ENCODE data around the gene GPR78.

The GPR78 gene

DNA sequence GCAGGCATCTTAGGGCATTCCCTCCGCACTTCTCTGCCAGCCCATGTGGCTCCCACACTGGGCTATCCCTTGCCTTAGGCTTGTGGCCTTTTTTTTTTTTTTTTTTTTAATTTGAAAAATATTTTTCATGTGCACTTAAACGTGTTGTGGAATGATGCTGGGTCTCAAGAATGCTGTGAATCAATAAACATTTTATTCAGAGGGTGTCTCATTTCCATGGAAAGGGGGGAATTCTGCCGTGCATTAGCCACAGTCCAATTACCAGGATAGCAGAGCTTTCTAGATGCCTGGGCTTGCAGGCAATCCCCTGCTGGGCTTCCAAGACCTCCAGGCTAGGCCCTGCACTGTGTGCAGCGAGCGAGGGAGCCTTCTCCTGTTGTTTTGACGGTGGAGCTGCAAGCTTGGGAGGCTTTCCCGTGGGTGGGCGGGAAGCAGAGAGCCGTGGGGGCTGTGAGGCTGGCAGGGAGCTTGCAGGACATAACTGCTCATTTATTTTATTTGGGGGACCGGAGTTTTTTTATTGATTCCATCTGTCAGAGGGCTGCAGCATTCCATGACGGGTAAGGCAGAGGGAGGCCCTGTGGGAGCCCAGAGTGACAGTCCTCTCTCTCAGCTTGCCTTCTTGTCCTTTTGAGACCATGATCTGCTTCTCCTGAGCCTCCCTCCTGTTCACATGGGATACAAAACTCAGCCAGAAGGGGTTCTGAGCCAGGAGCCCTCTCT is 9.8 kb downstream of the GPR78 start:
- TF ChIP-seq, protein P1, sequence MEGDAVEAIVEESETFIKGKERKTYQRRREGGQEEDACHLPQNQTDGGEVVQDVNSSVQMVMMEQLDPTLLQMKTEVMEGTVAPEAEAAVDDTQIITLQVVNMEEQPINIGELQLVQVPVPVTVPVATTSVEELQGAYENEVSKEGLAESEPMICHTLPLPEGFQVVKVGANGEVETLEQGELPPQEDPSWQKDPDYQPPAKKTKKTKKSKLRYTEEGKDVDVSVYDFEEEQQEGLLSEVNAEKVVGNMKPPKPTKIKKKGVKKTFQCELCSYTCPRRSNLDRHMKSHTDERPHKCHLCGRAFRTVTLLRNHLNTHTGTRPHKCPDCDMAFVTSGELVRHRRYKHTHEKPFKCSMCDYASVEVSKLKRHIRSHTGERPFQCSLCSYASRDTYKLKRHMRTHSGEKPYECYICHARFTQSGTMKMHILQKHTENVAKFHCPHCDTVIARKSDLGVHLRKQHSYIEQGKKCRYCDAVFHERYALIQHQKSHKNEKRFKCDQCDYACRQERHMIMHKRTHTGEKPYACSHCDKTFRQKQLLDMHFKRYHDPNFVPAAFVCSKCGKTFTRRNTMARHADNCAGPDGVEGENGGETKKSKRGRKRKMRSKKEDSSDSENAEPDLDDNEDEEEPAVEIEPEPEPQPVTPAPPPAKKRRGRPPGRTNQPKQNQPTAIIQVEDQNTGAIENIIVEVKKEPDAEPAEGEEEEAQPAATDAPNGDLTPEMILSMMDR (IDR thresholded peaks at IDR 0.05; ENCODE audit: insufficient read depth, low read depth, low read length, missing control alignments) = no peak
- H3K4me3 ChIP-seq (ENCODE audit: low read length) = no peak overlapping the region
- no peak for DNase-seq (ENCODE audit: low read depth)

DNA sequence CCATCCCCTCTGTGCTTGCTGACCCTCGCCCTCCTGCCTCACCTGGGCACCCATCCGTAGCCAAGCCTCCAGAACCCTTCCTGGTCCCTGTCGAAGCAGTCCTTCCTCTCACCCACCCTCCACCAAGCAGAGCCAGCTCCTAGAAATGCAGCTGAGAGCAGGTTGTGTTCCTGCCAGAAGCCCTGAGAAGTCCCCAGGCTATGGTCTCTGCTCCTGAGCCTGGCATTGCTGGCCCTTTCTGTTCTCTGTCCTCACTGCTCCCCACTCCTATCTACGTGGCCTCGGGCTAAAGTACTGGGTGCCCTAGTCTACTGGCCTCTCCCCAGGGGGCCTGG is 10.3 kb downstream of the GPR78 start:
- TF ChIP-seq, protein P1 (IDR thresholded peaks at IDR 0.05; ENCODE audit: insufficient read depth, low read depth, low read length, missing control alignments) = no peak
- no peak overlapping the region for H3K4me3 ChIP-seq (ENCODE audit: low read length)
- DNase-seq (ENCODE audit: low read depth) = no peak

DNA sequence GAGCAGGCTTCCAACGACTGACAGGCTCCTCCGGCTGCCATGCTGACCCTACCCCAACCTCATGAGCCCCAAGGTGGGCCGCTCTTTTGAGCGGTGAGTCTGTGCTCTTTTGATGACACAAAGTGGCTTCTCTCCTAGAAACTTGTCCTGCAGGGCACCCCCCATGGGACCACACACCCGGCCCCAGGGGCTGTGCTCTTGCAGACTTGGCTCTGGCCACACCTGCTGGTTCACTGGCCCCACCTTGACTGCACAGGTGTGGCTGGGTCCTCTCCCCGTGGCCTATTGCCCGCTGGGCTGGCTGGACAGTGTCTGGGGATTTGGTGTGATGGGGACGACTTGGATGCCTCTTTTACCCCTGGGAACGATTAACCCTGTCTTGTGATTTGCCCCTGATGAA is 10.9 kb downstream of the GPR78 start:
- no peak for DNase-seq (ENCODE audit: low read depth)
- H3K4me3 ChIP-seq (ENCODE audit: low read length) = no peak overlapping the region
- TF ChIP-seq, protein P1 (IDR thresholded peaks at IDR 0.05; ENCODE audit: insufficient read depth, low read depth, low read length, missing control alignments) = no peak

DNA sequence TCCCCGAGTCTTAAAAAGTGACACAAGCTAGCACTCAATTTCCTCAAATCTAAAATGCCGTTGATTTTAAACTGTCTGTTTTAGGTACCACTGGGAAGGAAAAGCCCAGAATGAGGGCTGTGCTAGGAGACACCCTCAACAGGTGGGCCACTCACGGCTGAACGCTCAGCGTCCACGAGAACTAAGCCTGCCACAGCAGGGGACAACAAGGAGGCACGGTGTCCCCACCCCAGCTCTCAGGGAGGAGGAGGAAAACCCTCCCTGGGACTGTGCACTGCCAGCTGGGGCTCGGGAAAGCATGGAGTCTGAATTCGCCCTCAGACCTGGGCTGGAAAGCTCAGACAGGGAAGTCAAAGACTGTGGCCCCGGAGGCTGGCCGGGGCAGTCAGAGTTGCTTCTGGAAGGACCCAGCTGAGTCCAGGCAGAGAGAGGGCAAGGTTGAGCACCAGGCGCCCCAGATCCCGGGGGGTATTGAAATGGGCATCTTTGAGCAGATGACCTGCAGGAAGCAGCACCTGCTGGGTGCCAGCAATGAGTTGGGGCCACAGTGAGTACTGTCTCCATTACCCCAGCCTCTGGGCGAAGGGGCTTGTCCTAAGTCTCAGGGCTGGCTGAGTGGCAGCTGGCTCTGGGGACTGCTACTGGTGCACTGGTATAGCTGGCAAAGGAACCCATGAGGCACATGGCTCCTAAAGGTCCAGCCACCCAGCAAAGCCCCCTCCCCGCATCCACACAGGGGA is 11.6 kb downstream of the GPR78 start:
- TF ChIP-seq, protein P1 (IDR thresholded peaks at IDR 0.05; ENCODE audit: insufficient read depth, low read depth, low read length, missing control alignments) = no peak

DNA sequence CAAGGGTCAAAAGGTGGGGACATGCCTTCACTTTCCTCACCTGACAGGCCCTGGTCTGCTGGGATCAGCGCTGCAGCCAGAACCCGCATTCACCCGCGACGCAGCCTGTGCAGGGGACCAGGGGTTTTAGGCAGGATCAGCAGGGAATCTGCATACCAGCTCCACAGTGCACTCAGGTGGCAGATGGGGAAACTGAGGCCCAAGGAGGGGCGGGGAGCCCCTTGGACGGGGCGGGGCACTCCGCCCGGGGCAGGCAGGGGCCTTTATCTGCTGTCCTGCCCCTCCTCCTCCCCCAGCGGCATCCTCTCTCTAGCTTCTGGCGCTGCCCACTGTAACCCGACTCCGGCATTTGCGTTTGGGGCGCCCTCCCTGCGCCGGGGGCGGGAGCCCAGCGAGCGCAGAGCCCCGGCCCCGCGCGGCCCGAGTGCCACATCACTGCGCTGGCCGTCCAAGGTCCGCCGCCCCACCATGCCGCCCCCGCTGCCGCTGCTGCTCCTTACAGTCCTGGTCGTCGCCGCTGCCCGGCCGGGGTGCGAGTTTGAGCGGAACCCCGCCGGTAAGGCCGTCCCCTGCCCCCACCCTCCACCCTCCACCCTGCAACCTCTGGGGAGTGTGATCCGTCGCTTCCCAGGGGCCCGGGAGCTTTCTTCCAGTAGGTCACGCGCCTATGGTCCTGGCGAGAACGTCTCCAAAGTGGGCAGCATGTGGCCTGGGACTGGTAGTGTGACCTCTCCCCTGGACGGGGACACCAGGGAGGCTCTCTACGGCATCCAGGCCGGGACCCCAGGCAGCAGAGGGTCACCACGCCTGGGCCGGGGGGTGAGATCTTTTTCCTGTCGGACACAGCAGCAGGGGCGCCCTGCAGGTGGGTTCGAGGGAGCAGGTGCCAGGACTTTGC is 12.4 kb downstream of the GPR78 start, which contains the start of gene CPZ:
TSS of gene CPZ (plus strand) at position 400 of the 898 bp plus-strand sequence. CDS start at position 469, 69 bp downstream.
- no peak for DNase-seq (ENCODE audit: low read depth)
- TF ChIP-seq, protein P1 (IDR thresholded peaks at IDR 0.05; ENCODE audit: insufficient read depth, low read depth, low read length, missing control alignments) = no peak
- no peak within 1 kb of the TSS for H3K4me3 ChIP-seq (ENCODE audit: low read length)

More for the DNA sequence above, 11.6 kb downstream of the GPR78 start:
- H3K4me3 ChIP-seq (ENCODE audit: low read length) = no peak overlapping the region
- no peak for DNase-seq (ENCODE audit: low read depth)

DNA sequence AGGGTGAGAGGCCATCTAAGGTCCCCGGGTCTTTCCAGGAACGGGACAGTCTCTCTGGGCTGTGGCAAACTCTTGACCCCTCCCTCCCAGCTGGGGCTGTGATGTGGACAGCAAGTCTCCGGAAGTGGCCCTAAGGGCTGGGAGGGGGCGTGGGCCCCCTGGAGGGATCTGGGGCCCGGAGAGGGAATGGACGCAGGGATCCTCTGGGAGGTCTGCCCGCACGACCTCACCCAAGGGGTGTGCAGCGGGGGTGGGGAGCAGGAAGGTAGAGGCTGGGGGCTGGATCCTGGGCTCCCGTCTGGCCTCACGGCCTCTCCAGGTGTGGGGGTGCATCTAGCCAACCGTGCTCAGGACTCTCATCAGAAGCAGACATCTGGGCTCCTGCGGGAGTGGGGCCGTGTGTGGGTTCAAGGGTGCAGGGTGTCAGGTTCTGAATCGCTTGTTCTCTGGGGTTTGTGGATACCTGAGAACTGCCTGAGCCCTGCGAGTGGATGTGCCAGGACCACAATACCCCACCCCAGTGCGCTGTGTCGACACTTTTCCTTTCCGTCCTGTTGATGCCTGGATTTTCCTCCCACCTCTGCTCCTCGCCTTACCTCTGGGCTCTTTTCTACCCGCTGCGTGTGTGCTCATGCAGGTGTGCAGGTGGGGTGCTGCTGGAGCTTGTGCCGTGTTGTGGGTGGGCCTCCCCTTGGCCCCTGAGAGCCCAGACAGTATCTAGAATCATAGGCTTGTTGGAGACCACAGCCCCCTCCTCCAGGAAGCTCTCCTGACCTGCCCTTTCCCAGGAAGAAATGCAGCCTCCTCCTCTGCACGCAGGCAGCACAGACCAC is 13.3 kb downstream of the GPR78 start:
- TF ChIP-seq, protein P1 (IDR thresholded peaks at IDR 0.05; ENCODE audit: insufficient read depth, low read depth, low read length, missing control alignments) = no peak
- DNase-seq (ENCODE audit: low read depth) = no peak
- H3K4me3 ChIP-seq (ENCODE audit: low read length) = no peak overlapping the region
